ENCODE results near the gene FRG1.

DNA sequence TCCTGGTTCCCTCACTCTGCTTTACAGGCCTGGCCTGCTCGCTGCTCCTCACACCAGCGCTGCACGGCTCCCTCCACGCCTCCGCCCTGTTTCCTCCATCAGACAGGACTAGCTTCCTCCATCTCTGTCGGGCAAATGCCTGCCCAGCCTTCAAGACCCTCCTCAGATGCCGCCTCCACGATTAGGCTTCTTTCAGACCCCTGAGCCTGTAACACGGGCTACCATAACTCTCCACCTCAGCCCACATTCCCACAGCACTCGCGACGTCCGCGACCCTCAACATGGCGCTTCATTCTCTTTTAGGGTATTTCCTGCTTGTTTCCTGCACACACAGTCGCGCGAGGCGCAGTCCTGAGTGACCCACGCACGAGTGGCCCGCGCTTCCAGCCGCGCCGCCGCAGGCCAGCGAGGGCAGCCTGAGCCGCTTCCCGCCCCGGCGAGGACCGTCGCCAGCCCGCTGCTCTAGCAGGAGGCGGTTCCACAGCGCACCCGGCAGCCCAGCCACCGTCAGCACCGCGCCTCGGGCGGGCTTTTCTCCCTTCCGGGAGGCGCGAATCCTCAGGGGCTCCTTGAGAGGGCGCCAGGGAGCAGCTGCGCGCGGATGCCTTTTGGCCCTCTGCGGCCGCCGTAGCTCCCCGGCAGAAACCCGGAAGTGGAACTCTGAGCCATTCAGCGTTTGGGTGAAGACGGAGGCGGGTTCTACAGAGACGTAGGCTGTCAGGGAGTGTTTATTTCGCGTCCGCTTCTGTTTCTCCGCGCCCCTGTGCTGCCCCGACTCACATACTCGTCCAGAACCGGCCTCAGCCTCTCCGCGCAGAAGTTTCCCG, at the start of gene FRG1:
- TF ChIP-seq CTCF (IDR thresholded peaks at IDR 0.05): peak in 1 of 3 donors; percentile 89
- no peak for TF ChIP-seq POLR2A (IDR thresholded peaks at IDR 0.05)
